NT2/D1 (cell line): ENCODE data around the gene AFAP1L2.

Experiments
- DNase-seq: peaks from one replicate; pipeline ENCODE4 v3.0.0-alpha.2; 2011; ENCODE audit warnings: low read depth, low spot score
- H3K27me3 ChIP-seq: 2 replicates; pipeline ENCODE4 v1.6.0; 2011; ENCODE audit warnings: mild to moderate bottlenecking; ENCODE audit not compliant: insufficient read length, insufficient read depth
- H3K36me3 ChIP-seq: 2 replicates; pipeline ENCODE4 v1.6.1; 2011; ENCODE audit warnings: mild to moderate bottlenecking, low read length, mixed read lengths; ENCODE audit not compliant: insufficient read depth, insufficient read length
- H3K4me1 ChIP-seq: 2 replicates; pipeline ENCODE4 v1.5.1; 2011; ENCODE audit not compliant: insufficient read depth, insufficient read length
- H3K4me3 ChIP-seq: 2 replicates; pipeline ENCODE4 v1.5.1; 2011; ENCODE audit warnings: low read depth; ENCODE audit not compliant: insufficient read length
- H3K9ac ChIP-seq: 2 replicates; pipeline ENCODE4 v1.6.0; 2011; ENCODE audit warnings: low read depth; ENCODE audit not compliant: insufficient read length
- H3K9me3 ChIP-seq: 2 replicates; pipeline ENCODE4 v1.5.1; 2011; ENCODE audit warnings: mild to moderate bottlenecking, low read length; ENCODE audit not compliant: insufficient read depth
- SUZ12 ChIP-seq: IDR thresholded peaks from 2 replicates; pipeline ENCODE4 v1.6.1; 2011; ENCODE audit not compliant: insufficient read length, insufficient read depth; ENCODE audit errors: extremely low read depth
- YY1 ChIP-seq: IDR thresholded peaks from 2 replicates; pipeline ENCODE4 v1.6.1; 2011; ENCODE audit not compliant: insufficient read length, insufficient read depth
- ZNF274 ChIP-seq: IDR thresholded peaks from 2 replicates; pipeline ENCODE4 v1.6.1; 2011; ENCODE audit warnings: mild to moderate bottlenecking, low read depth, low read length

The AFAP1L2 gene

DNA sequence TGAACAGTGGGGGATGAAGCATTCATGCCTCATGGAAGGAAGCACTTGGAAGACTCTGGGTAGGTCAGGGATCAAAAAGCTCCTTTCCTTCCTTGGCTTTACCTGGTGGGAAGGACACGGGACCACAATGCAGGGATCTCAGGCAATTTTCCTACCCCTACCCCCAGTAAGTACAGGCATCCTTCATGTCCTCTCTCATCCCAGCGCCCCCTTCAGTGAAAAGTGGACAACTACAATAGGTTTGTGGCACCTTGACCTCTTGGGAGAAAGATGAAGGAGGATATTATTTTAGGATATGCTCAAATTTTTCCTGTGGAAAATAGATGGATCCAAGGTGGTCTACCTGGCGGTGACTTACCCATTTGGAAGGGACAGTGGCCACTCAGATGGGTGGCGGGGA is 16.5 kb downstream of the AFAP1L2 start:
- Histone ChIP-seq H3K36me3 (peaks cover 9% of the 10 kb centered on the region), H3K4me3 (no peak overlapping the region), H3K27me3 (no peaks in the 10 kb centered on the region), H3K9ac (no peak overlapping the region), H3K4me1 (peaks cover 4% of the 10 kb centered on the region), H3K9me3 (no peaks in the 10 kb centered on the region)
- no peak for DNase-seq
- no peak for TF ChIP-seq SUZ12

DNA sequence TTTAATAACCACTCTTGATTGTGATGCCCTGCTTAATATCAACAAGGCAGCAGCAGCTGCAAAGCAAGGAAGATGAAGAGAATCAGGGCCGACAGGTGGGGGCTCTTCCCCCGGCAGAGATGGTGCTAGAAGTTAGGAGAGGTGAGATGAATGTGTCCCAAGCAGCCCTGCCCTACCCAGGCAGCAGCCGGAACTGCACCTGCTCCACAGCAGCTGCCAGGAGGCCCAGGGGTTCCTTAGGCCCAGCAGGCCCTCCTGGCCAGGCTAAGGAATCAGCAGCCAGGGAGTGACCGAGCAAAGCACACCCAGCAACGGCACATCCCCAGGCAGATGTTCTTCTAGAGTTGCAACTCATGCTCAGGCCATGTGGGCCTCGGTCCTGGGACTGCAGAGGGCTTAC is 17.9 kb downstream of the AFAP1L2 start:
- Histone ChIP-seq H3K27me3 (no peaks in the 10 kb centered on the region), H3K9me3 (no peaks in the 10 kb centered on the region), H3K36me3 (peaks cover 9% of the 10 kb centered on the region), H3K4me3 (no peak overlapping the region), H3K9ac (no peak overlapping the region), H3K4me1 (peaks cover 4% of the 10 kb centered on the region)
- TF ChIP-seq SUZ12 (no peak), YY1 (no peak), ZNF274 (no peak)
- DNase-seq = no peak

DNA sequence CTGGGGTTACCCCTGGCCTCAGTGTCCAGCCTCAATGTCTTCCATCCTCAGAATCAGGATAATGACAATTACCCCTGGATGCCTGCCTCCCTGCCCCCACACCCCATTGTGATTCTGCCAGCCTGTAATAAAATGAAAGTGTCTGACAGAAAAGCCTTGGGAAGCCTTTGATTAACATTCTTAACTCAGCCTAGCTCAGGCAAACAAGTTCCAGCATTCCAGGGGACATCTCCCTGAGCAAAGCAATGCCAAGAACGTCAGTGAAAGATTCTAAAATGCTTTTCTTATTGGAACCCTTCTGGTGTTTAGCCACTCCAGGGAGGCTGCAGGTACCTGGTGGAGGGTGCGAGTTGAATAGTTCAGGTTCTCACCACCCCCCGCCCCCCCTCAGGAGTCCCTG is 18.7 kb downstream of the AFAP1L2 start:
- DNase-seq = no peak
- no peaks in the 10 kb centered on the region for H3K9me3 ChIP-seq
- H3K9ac ChIP-seq = no peak overlapping the region
- no peak overlapping the region for H3K4me3 ChIP-seq
- H3K27me3 ChIP-seq = no peaks in the 10 kb centered on the region
- peaks cover 4% of the 10 kb centered on the region for H3K4me1 ChIP-seq
- no peak for TF ChIP-seq SUZ12
- TF ChIP-seq YY1 = no peak
- TF ChIP-seq ZNF274 = no peak
- H3K36me3 ChIP-seq = peaks cover 9% of the 10 kb centered on the region

DNA sequence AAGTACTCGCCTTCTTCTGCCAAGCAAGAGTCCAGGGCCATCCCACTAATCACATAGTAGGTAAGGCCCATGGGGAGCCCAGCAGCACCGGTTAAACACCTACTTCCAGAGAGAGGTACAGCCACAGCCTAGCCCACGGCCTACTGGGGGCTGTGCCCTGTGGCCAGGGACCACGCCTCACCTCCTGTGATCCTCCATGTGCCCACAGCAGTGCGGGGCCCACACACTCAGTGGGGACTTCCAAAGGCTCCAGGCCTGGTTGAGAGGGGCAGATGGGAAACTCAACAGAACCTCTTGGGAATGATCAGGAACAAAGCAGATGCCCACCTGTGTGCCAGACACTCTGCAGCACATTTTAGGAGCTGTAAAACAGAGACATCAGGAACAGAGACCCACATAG is 19.7 kb downstream of the AFAP1L2 start:
- Histone ChIP-seq H3K9ac (no peak overlapping the region), H3K4me1 (peaks cover 4% of the 10 kb centered on the region), H3K27me3 (no peaks in the 10 kb centered on the region), H3K9me3 (no peaks in the 10 kb centered on the region), H3K4me3 (no peak overlapping the region), H3K36me3 (peaks cover 9% of the 10 kb centered on the region)
- DNase-seq = no peak
- no peak for TF ChIP-seq ZNF274
- no peak for TF ChIP-seq YY1
- no peak for TF ChIP-seq SUZ12

DNA sequence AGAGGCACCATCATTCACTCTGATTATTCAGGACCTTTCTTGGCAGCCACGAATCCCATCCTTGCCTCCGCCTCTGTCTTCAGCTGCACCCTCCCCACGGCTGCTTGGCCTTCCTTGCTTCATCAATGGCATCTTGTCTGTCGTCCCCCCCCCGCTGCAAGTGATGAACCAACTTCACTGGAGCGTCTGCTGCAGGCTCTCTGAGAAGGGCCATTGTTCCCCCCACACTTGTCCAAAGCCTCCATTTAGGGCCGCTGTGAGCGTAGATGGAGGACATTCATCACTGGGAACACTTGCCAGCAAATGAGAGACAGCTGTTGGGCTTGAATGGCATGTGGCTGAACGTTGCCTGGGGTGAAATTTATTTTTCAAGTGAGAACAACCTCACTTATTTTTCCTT is 20.1 kb downstream of the AFAP1L2 start:
- Histone ChIP-seq H3K4me1 (peaks cover 4% of the 10 kb centered on the region), H3K4me3 (no peak overlapping the region), H3K9me3 (no peaks in the 10 kb centered on the region), H3K27me3 (no peaks in the 10 kb centered on the region), H3K9ac (no peak overlapping the region), H3K36me3 (peaks cover 9% of the 10 kb centered on the region)
- no peak for TF ChIP-seq SUZ12
- no peak for TF ChIP-seq YY1
- TF ChIP-seq ZNF274 = no peak
- DNase-seq = no peak

DNA sequence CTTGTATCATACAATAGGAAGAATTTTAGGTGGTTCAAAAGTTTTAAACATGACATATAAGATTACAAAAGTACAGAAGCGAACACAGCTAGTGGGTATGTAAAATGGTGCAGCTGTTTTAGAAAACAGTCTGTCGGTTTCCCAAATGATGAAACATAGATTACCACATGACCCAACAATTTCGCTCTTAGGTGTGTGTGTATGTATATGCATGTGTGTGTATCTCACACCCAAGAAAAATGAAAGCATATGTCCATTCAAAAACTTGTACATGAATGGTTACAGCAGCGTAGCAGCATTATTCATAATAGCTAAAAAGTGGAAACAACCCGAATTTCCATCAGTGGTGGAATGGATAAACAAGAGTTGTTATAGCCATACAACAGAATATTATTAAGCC is 23.5 kb downstream of the AFAP1L2 start:
- Histone ChIP-seq H3K27me3 (no peaks in the 10 kb centered on the region), H3K36me3 (peaks cover 9% of the 10 kb centered on the region), H3K9me3 (no peaks in the 10 kb centered on the region), H3K4me3 (no peak overlapping the region), H3K4me1 (peaks cover 4% of the 10 kb centered on the region), H3K9ac (no peak overlapping the region)
- DNase-seq = no peak
- no peak for TF ChIP-seq SUZ12
- no peak for TF ChIP-seq ZNF274
- TF ChIP-seq YY1 = no peak

DNA sequence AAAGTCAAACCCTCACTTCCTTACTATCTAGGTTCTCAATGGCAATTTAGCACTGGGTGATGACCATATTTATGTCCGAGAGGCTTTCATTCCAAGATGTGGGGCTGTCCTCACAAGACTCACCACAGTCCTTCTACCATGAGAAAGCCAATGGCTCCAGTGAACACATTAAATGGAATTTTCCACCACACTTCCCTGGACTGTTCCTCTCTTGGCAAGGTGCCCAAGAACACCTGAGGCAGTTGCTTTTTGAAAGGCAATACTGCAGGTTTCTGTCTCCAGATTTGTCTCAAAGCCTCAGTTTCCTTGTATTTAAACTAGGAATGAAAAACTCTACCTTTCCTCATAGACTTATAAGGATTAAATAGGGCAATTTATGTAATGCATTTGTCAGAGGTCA is 24.2 kb downstream of the AFAP1L2 start:
- peaks cover 6% of the 10 kb centered on the region for H3K36me3 ChIP-seq
- no peaks in the 10 kb centered on the region for H3K27me3 ChIP-seq
- no peak overlapping the region for H3K4me3 ChIP-seq
- no peaks in the 10 kb centered on the region for H3K4me1 ChIP-seq
- no peaks in the 10 kb centered on the region for H3K9me3 ChIP-seq
- no peak for DNase-seq
- no peak overlapping the region for H3K9ac ChIP-seq
- TF ChIP-seq SUZ12 (no peak), ZNF274 (no peak), YY1 (no peak)

DNA sequence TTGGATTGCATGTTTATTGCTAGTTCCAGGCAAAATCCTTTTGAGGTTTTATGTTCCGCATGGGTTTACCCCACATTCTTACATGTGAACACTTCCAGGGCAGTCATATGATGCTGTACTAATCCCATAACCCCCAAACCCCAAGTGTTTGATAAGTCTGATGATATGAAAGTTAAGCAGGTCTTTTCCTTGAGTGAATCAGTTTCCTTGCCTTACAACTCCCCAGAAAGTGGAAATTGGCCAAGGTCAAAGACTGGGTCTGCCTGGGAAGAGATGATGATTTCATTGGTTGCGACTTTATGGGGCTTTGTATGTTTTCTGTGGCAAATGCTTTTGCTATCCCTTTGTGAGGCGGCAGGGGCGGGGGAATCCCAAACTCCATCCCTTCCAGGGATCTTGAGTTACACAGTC is 24.7 kb downstream of the AFAP1L2 start:
- Histone ChIP-seq H3K36me3 (peaks cover 5% of the 10 kb centered on the region), H3K9ac (no peak overlapping the region), H3K4me1 (no peaks in the 10 kb centered on the region), H3K4me3 (no peak overlapping the region), H3K27me3 (no peaks in the 10 kb centered on the region), H3K9me3 (no peaks in the 10 kb centered on the region)
- TF ChIP-seq YY1 = no peak
- TF ChIP-seq ZNF274 = no peak
- TF ChIP-seq SUZ12 = no peak
- DNase-seq = no peak
